GM12878 (cell line): Measurements from ENCODE around the gene TRPM3.

Experiments
- DPF2 ChIP-seq: fragments of 450-650 bp; IDR thresholded peaks from 2 replicates; pipeline ENCODE4 v1.6.1; 2017; ENCODE audit warnings: mild to moderate bottlenecking
- EZH2 ChIP-seq: IDR thresholded peaks from 2 replicates; pipeline ENCODE4 v1.6.1; 2012; ENCODE audit warnings: low read depth, mild to moderate bottlenecking, control low read depth, inconsistent platforms, low read length, borderline replicate concordance; ENCODE audit not compliant: control insufficient read depth
- IRF4 ChIP-seq: IDR thresholded peaks from 2 replicates; pipeline ENCODE4 v1.6.1; 2011; ENCODE audit warnings: low read depth, low read length
- MTA3 ChIP-seq: IDR thresholded peaks from 2 replicates; pipeline ENCODE4 v1.6.1; 2012; ENCODE audit warnings: low read length, inconsistent platforms, borderline replicate concordance
- NR2C2 ChIP-seq: IDR thresholded peaks from 2 replicates; pipeline ENCODE4 v1.6.1; 2011; ENCODE audit warnings: borderline replicate concordance, low read depth; ENCODE audit not compliant: control insufficient read depth, insufficient read length
- RB1 ChIP-seq: fragments of 450-650 bp; formaldehyde crosslinking; IDR thresholded peaks from 2 replicates; pipeline ENCODE4 v1.6.1; 2017; ENCODE audit warnings: mild to moderate bottlenecking, borderline replicate concordance
- RUNX3 ChIP-seq: IDR thresholded peaks from 2 replicates; pipeline ENCODE4 v1.6.1; 2012; ENCODE audit warnings: low read length, inconsistent platforms
- SP1 ChIP-seq: IDR thresholded peaks from one replicate; pipeline ENCODE4 v1.6.1; 2011; ENCODE audit warnings: low read depth, low read length
- TAF1 ChIP-seq: IDR thresholded peaks from 2 replicates; pipeline ENCODE4 v1.6.1; 2011; ENCODE audit warnings: mild to moderate bottlenecking, low read depth, low read length, borderline replicate concordance
- TF ChIP-seq, protein P1 (sequence below), 3 experiments: IDR thresholded peaks in 2 of 3; conservative IDR thresholded peaks in 1 of 3; 2 replicates each; pipeline ENCODE4 v1.5.1; 2011; ENCODE audit warnings: low read depth in 3 of 3, low read length in 3 of 3, mild to moderate bottlenecking in 3 of 3, control low read depth in 2 of 3, moderate library complexity in 2 of 3, inconsistent platforms in 1 of 3, mixed read lengths in 1 of 3; ENCODE audit not compliant: control insufficient read depth in 2 of 3, insufficient read depth in 1 of 3; ENCODE audit errors: extremely low read depth in 1 of 3

DNA sequence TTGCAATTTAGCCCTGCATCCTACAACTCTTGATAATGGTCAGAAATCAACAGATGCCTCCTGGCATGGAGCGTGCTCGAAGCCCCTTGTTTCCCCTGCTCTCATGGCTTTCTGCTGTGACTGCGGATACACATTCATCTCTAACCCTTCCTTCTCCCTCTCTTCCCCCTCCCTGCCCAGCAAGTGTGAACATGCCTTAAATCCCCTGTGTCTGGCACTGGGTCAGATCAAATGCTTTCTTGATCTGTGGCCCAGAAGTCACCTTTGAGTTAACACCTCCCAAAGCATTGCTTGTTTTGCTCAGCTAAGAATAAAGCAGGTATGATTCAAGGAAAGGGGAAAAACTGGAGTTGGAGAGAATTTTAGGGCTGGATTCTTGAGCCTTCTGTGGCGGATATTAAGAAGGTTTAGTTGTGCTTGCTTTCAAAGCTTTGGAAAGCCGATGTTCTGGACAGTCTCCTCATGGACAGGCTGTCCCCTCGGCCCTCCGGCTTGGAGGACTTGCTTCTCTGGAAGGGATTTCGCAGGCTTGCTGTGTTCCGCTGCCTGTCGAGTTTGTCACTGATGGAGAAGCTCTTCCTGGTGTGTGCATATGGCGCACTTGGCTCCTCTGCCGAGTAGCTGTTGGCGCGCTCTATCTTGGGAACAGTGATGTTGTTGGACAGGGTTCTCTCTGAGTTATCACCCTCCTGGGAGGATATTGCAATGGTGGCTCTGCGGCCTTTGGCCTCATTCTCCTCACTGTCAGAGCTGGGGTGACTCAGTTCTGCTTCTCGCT lies 585.7 kb downstream of the TRPM3 start:
- TF ChIP-seq RUNX3 (no peak), DPF2 (no peak), MTA3 (no peak), TAF1 (no peak), IRF4 (no peak), SP1 (no peak), RB1 (no peak), EZH2 (no peak), NR2C2 (no peak)
- TF ChIP-seq, protein P1, sequence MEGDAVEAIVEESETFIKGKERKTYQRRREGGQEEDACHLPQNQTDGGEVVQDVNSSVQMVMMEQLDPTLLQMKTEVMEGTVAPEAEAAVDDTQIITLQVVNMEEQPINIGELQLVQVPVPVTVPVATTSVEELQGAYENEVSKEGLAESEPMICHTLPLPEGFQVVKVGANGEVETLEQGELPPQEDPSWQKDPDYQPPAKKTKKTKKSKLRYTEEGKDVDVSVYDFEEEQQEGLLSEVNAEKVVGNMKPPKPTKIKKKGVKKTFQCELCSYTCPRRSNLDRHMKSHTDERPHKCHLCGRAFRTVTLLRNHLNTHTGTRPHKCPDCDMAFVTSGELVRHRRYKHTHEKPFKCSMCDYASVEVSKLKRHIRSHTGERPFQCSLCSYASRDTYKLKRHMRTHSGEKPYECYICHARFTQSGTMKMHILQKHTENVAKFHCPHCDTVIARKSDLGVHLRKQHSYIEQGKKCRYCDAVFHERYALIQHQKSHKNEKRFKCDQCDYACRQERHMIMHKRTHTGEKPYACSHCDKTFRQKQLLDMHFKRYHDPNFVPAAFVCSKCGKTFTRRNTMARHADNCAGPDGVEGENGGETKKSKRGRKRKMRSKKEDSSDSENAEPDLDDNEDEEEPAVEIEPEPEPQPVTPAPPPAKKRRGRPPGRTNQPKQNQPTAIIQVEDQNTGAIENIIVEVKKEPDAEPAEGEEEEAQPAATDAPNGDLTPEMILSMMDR (IDR thresholded peaks at IDR 0.05 in 2 of 3, conservative IDR thresholded peaks at IDR 0.05 in 1 of 3; ENCODE audit: control insufficient read depth in 2 of 3, extremely low read depth in 1 of 3, insufficient read depth in 1 of 3, low read depth in 3 of 3, low read length in 3 of 3): no peak
